Naive thymus-derived CD8-positive, alpha-beta T cell (primary cell): ENCODE measurements around the gene NUCB2. TPM values are rescaled to one million over a fixed set of nuclear protein-coding genes. Genes with fewer than 3 reads are reported as not detected.
A peak's percentile ranks its signal among the peaks of the same experiment; 100 is the strongest.

Experiments
- ATAC-seq, 2 donors: fragments of 150-1000 bp; cut with Tn5 transposase in 1 of 2; sonication (Bioruptor Pico), chemical (Tn5 transposase) in 1 of 2; 1 replicate in 1 of 2; 2 replicates in 1 of 2; pipeline ENCODE4 v1.10.0; 2021; ENCODE audit warnings: mild to moderate bottlenecking in 2 of 2, moderate library complexity in 2 of 2
- POLR2A ChIA-PET: fragments of 350-600 bp; sonication (Branson Sonifier 250); formaldehyde crosslinking; loops from one replicate; lab custom pipeline; 2021; ENCODE audit warnings: antibody characterized with exemption; lab: Charles Lee
- DNase-seq, 10 donors: peaks; one replicate each; pipeline versions ENCODE4 v3.0.0 to v3.0.0-alpha.2; 2020 to 2022
- H3K27ac Mint-ChIP-seq, 10 donors: one replicate each; pipeline ENCODE4 v1.8.0; 2020 to 2022; ENCODE audit warnings: mild to moderate bottlenecking in 10 of 10, mixed read lengths in 10 of 10, moderate library complexity in 4 of 10, inconsistent platforms in 1 of 10
- H3K27me3 Mint-ChIP-seq, 5 donors: one replicate each; pipeline ENCODE4 v1.8.0; 2021 to 2022; ENCODE audit warnings: mixed read lengths in 5 of 5
- H3K36me3 Mint-ChIP-seq, 3 donors: one replicate each; pipeline ENCODE4 v1.8.0; 2020 to 2022; ENCODE audit warnings: mixed read lengths in 3 of 3, mild to moderate bottlenecking in 2 of 3, inconsistent platforms in 1 of 3
- H3K4me1 Mint-ChIP-seq, 4 donors: one replicate each; pipeline ENCODE4 v1.8.0; 2021 to 2022; ENCODE audit warnings: mixed read lengths in 4 of 4
- H3K4me3 Mint-ChIP-seq, 10 donors: one replicate each; pipeline ENCODE4 v1.8.0; 2020 to 2022; ENCODE audit warnings: mild to moderate bottlenecking in 10 of 10, mixed read lengths in 10 of 10, moderate library complexity in 6 of 10, inconsistent platforms in 1 of 10
- H3K9me3 Mint-ChIP-seq, 9 donors: one replicate each; pipeline ENCODE4 v1.8.0; 2020 to 2022; ENCODE audit warnings: mixed read lengths in 9 of 9, mild to moderate bottlenecking in 3 of 9, inconsistent platforms in 1 of 9, moderate library complexity in 1 of 9
- polyA plus RNA-seq, 3 donors: library from polyadenylated mRNA; unstranded; fragments of 300-500 nt; fragmentation: Illumina TruSeq; gene quantifications; one replicate each; pipeline ENCODE4 v1.2.3, GENCODE V29; 2021
- total RNA-seq, 8 experiments: library from RNA in 2 of 8; stranded (reverse) in 2 of 8; gene quantifications; one replicate each; pipeline ENCODE4 v1.2.3 and lab custom pipeline; 2021 to 2026

Gene NUCB2
- total and polyA plus RNA-seq, 5 experiments from 2014 or later = 211 to 487 (median 449) TPM

DNA sequence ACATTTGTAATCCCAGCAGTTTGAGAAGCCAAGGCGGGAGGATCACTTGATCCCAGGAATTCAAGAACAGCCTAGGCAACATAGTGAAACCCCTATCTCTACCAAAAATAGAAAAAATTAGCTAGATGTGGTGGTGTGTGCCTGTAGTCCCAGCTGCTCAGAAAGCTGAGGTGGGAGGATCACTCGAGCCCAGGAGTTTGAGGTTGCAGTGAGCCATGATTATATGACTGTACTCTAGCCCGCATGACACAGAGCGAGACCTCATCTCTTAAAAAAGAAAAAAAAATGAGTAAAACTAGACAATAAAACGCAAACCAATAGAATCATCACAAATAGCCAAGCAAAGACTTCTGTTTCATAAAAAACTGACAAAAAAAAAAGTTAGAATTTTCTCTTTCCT is 21.8 kb downstream of the NUCB2 start:
- Mint-ChIP-seq H3K36me3 (peaks cover 0 to 88% (median 31%) of the 10 kb centered on the region in 3 donors), H3K4me1 (peaks cover 14 to 40% (median 37%) of the 10 kb centered on the region in 4 donors), H3K27ac (peak overlapping the region in 8 of 10 donors; percentile 40 to 80 (median 60)), H3K27me3 (no peaks in the 10 kb centered on the region), H3K9me3 (no peaks in the 10 kb centered on the region), H3K4me3 (no peak overlapping the region)
- POLR2A ChIA-PET = no interaction called here
- peak; percentile 36 to 44 for ATAC-seq
- peak in 1 of 10 donors; percentile 19 for DNase-seq

DNA sequence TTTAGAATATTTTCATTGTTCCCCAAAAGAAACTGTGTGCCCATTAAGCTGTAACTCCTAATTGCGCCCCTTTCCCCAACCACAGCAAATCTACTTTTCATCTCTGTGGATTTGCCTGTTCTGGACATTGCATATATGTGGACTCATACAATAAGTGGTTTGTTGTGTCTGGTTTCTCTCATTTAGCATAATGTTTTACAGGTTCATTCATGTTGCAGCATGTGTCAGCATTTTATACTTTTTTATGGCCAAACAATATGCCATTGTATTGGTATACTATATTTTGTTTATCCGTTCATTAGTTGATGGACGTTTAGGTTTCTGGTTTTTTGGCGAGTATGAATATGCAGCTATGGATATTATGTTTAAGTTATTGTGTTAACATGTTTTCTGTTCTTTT is 23.8 kb downstream of the NUCB2 start:
- Mint-ChIP-seq H3K9me3 (no peaks in the 10 kb centered on the region), H3K4me1 (peaks cover 11 to 27% (median 22%) of the 10 kb centered on the region in 4 donors), H3K27me3 (no peaks in the 10 kb centered on the region), H3K4me3 (no peak overlapping the region), H3K27ac (peak overlapping the region in 5 of 10 donors; percentile 6 to 59 (median 29)), H3K36me3 (peaks cover 0 to 79% (median 30%) of the 10 kb centered on the region in 3 donors)
- DNase-seq (no peak), ATAC-seq (no peak)
- POLR2A ChIA-PET = no interaction called here

DNA sequence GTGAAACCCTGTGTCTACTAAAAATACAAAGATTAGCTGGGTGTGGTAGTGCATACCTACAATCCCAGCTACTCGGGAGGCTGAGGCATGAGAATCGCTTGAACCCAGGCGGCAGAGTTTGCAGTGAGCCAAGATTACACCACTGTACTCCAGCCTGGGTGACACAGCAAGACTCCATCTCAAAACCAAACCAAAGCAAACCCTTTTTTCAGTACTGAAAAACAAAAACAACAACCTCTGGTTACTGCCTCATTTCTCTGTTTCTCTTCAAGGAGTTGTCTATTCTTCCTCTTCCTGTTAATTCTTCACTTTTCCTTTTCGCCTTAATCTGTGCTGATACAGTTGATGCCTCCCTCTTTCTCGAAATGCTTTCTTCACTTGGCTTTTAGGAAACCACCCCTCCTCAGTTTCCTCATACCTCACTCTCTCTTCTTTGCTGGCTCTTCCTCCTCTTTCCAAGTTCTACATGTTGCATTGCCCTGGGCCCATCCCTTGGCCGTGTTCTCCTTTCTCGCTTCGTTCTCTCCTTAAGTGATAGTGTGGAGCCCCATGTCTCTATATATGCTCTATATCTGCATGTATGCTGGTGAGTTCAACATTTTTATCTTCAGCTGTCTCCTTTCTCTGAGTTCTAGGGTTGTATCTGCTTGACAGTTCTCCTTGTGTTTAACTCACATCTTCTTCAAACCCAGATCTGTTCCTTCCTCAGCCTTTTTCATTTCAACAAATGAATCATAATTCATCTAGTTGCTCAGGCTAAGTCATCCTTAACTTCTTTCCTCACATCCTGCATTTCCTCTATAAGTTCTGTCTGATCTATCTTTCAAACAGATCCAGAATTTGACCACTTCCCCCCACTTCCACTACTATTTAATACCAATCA is 37.1 kb downstream of the NUCB2 start:
- POLR2A ChIA-PET = no interaction called here
- no peaks in the 10 kb centered on the region for H3K27me3 Mint-ChIP-seq
- DNase-seq = no peak
- H3K36me3 Mint-ChIP-seq = peaks cover 4 to 63% (median 23%) of the 10 kb centered on the region in 3 donors
- no peaks in the 10 kb centered on the region for H3K9me3 Mint-ChIP-seq
- peaks cover 0 to 2% (median under 1%) of the 10 kb centered on the region in 4 donors for H3K4me1 Mint-ChIP-seq
- no peak for ATAC-seq
- peak overlapping the region in 1 of 10 donors; percentile 9 for H3K27ac Mint-ChIP-seq
- no peak overlapping the region for H3K4me3 Mint-ChIP-seq

DNA sequence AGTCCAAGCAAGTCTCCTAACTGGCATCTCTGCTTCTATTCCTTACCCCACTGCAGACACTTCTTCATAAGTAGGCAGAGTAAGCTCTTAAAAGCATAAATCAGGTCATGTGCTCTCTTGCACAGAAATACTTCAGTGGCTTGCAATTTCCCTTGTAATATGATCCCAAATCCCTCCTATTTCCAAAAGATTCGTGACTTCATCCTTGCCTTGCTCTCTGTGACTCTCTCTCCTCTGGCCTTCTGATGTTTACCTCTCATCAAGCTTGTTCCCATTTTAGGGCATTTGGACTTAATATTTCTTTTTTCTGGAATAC is 37.7 kb downstream of the NUCB2 start:
- H3K27ac Mint-ChIP-seq = no peak overlapping the region
- peaks cover 7 to 65% (median 26%) of the 10 kb centered on the region in 3 donors for H3K36me3 Mint-ChIP-seq
- DNase-seq = no peak
- POLR2A ChIA-PET = no interaction called here
- H3K9me3 Mint-ChIP-seq = no peaks in the 10 kb centered on the region
- H3K4me1 Mint-ChIP-seq = peaks cover 0 to 2% (median 0%) of the 10 kb centered on the region in 4 donors
- no peaks in the 10 kb centered on the region for H3K27me3 Mint-ChIP-seq
- H3K4me3 Mint-ChIP-seq = no peak overlapping the region
- no peak for ATAC-seq

DNA sequence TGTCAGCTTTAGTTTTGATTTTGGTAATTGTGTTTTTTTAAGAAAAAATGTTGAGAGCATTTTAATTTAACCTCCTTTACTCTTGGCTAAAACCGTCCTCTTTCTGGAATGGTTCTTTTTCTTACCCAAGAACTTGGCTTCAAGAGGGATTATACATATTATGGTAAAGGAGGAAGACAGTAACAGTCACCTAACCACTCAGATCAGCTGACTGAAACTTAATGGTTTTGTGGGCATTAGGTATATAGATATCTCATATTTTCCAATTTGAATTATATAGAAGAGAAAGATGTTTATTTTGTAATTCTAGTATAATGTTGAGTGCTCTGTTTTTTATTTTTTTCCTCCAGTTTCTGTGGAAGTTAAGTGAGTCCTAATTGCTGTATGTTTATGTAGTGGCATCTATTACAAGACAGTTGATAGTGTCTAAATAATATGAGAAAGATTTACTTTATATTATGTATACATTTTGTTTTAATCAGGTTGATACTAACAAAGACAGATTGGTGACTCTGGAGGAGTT is 38.4 kb downstream of the NUCB2 start:
- Mint-ChIP-seq H3K27me3 (no peaks in the 10 kb centered on the region), H3K4me1 (peaks cover 0 to 3% (median under 1%) of the 10 kb centered on the region in 4 donors), H3K9me3 (peaks cover 0 to 2% (median 0%) of the 10 kb centered on the region in 9 donors), H3K36me3 (peaks cover 12 to 65% (median 28%) of the 10 kb centered on the region in 3 donors), H3K4me3 (no peak overlapping the region), H3K27ac (peak overlapping the region in 1 of 10 donors; percentile 12)
- DNase-seq (no peak), ATAC-seq (no peak)
- POLR2A ChIA-PET = no interaction called here

DNA sequence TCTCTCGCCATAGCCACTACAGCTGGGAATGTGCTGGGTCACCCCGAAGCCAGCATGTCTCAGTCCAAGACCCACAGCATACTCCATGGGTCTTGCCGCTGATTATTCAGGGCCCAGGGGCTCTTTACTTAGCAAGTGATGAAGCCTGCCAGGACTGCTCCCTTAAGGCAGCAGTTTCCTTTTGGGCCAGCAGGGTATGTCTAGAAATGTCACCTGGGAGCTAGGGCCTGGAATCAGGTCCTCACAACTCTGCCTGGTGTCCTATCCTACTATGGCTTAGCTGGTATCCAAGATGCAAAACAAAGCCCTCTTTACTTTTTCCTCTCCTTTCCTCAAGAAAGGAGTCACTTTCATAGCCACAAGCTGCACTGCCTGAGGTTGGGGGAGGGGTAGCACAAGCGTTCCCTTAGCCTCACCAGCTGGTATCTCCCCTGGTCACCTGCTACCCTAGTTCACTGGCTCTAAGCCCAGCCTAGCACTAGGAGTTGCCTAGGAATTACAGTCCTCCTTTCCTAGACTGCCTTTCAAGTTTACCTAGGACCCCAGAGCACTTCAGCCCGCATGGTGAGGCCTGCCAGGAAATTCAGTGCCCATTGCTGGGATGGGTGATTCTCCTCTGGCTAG is 52.4 kb downstream of the NUCB2 start:
- Mint-ChIP-seq H3K27ac (peak overlapping the region in 8 of 10 donors; percentile 12 to 83 (median 62)), H3K27me3 (no peaks in the 10 kb centered on the region), H3K9me3 (peaks cover 0 to 3% (median 0%) of the 10 kb centered on the region in 9 donors), H3K36me3 (peaks cover 15 to 77% (median 33%) of the 10 kb centered on the region in 3 donors), H3K4me3 (no peak overlapping the region), H3K4me1 (peaks cover 18 to 39% (median 27%) of the 10 kb centered on the region in 4 donors)
- POLR2A ChIA-PET = interaction anchor here (0.6 to 2.2 kb wide), 2 partner anchors 11 to 105 kb away, joined by 3 to 6 read pairs; no protein-coding TSS in a partner anchor
- ATAC-seq (no peak), DNase-seq (no peak)

DNA sequence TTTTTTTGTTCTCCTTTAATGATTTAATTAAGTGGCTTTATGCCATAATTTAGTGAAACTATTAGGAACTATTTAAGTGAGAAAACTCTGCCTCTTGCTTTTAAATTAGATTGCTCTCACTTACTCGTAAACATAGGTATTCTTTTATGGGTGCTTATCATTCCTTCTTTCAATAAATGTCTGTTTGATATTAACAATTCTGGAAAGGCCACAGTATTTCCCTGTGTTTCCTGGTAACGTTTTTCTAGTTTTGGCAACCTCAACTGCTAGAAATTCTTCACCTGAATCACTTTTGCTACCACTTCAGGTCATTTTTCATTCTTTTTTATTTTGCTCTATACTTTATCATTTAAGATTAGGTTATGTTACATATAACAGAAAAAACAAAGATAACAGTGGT is 55.1 kb downstream of the NUCB2 start:
- ATAC-seq (no peak), DNase-seq (no peak)
- POLR2A ChIA-PET = no interaction called here
- no peaks in the 10 kb centered on the region for H3K9me3 Mint-ChIP-seq
- peaks cover 15 to 33% (median 21%) of the 10 kb centered on the region in 4 donors for H3K4me1 Mint-ChIP-seq
- peaks cover 5 to 57% (median 18%) of the 10 kb centered on the region in 3 donors for H3K36me3 Mint-ChIP-seq
- H3K4me3 Mint-ChIP-seq = no peak overlapping the region
- peak overlapping the region in 4 of 10 donors; percentile 10 to 76 (median 20) for H3K27ac Mint-ChIP-seq
- H3K27me3 Mint-ChIP-seq = no peaks in the 10 kb centered on the region

DNA sequence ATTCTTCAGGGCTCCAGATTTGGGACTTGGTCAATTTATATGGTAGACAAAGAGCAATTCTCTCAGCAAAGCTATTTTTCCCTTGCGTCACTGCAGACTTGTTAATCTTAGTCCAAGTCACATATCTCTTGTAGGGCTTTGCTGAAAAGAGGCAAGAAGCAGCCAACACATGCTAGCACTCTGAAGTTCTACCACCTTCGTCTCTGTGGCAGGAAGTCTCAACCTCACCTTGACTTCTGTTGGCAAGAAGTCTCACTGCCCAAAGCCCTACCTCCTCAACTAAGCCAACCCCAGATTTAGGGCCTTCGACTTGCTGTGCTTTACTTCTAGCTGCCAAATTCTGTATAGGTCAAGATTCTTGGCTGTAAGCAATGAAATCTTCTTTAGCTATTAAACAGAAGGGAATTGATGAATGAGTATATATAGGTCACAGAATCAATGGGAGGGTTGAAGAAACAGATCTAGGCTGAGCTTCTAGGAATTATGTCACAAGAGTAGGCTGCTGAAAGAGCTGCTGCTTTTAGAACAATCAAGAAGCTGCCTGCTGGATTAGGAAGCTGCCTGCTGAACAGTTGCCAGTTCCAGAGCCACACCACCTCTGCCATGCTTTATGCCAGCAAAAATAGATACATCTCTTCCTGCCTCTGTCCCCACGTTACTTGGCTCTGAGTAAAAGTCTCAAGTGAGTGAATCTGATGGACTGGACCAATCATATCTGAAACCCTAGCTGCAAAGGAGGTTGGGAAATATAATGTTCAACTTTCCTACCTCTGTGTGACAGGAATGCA is 57.5 kb downstream of the NUCB2 start:
- ATAC-seq (peak; percentile 98 to 100), DNase-seq (peak in 6 of 10 donors; percentile 8 to 70 (median 48))
- Mint-ChIP-seq H3K4me1 (peaks cover 11 to 27% (median 16%) of the 10 kb centered on the region in 4 donors), H3K4me3 (peak overlapping the region in 4 of 10 donors; percentile 11 to 39 (median 31)), H3K36me3 (peaks cover 5 to 47% (median 11%) of the 10 kb centered on the region in 3 donors), H3K27me3 (no peaks in the 10 kb centered on the region), H3K9me3 (no peaks in the 10 kb centered on the region), H3K27ac (peak overlapping the region; percentile 68 to 90 (median 85))
- POLR2A ChIA-PET = interaction anchor here (0.7 to 2.3 kb wide), 5 partner anchors 11 to 61 kb away, joined by 3 to 9 read pairs (median 4); partner anchors contain the start of gene NUCB2

DNA sequence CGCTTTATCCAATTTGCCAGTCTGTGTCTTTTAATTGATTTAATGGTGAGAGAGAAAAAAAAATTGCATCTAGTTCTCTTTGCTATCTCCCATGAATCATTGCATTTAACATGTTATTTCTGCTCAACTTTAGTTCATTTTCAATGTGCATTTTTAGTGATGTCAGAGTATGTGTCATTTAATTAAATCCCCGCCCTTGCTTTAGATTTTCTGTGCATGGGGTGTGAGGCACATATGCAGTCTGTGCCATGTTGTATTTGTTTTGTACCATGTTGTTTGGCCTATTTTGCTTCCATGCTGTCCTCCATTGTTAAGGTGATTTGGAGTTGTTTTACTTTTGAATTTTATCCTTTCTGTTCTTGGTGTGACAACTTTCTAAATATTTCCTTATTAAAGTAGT is 66.7 kb downstream of the NUCB2 start:
- Mint-ChIP-seq H3K4me3 (no peak overlapping the region), H3K9me3 (no peaks in the 10 kb centered on the region), H3K36me3 (peaks cover 0 to 30% (median 2%) of the 10 kb centered on the region in 3 donors), H3K27me3 (no peaks in the 10 kb centered on the region), H3K27ac (peak overlapping the region in 1 of 10 donors; percentile 55), H3K4me1 (peaks cover 0 to 11% (median 6%) of the 10 kb centered on the region in 4 donors)
- POLR2A ChIA-PET = no interaction called here
- ATAC-seq = no peak
- no peak for DNase-seq

DNA sequence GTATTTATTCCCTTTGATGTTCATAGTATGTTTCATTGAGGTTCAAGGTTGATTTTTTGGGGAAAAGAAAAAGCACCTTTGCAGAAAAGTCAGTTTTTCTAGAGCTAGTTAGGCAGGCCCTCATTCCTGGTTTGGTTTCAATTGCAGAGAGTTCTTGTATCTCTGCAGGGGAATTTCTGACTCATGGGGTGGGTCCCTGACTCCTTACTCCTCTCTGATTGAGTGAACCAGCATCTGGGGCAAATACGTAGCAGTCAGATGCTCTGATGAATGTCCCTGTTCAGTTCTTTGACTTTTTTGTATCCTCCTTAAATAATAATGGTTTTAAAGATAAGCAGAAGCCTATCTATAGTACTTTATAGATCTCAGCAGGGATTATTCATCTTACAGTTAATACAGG is 67.4 kb downstream of the NUCB2 start:
- Mint-ChIP-seq H3K4me1 (peaks cover 0 to 11% (median 6%) of the 10 kb centered on the region in 4 donors), H3K4me3 (no peak overlapping the region), H3K9me3 (no peaks in the 10 kb centered on the region), H3K27ac (peak overlapping the region in 4 of 10 donors; percentile 20 to 55 (median 47)), H3K27me3 (no peaks in the 10 kb centered on the region), H3K36me3 (peaks cover 0 to 30% (median 2%) of the 10 kb centered on the region in 3 donors)
- DNase-seq (no peak), ATAC-seq (no peak)
- POLR2A ChIA-PET = no interaction called here

DNA sequence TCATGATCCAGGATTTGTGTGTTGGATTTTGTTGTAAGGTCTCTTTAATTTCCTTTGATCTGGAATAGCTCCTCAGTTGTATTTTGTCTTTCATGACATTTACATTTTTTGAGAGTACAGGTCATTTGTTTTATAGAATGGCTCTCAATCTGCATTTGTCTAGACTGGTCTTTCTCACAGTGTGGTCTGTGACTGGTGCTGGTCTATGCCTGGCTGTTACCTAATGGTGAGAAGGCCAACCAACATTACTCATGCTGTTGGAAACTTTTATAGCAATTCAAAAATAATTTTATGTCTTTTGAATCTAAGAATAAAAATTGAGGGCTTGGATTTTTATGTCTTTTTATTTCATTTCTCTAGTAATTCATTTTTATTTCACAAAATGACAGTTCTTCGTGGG is 71.1 kb downstream of the NUCB2 start:
- DNase-seq (no peak), ATAC-seq (no peak)
- Mint-ChIP-seq H3K27me3 (no peaks in the 10 kb centered on the region), H3K4me3 (no peak overlapping the region), H3K4me1 (peaks cover 8 to 25% (median 14%) of the 10 kb centered on the region in 4 donors), H3K36me3 (peaks cover 0 to 16% (median 0%) of the 10 kb centered on the region in 3 donors), H3K9me3 (no peaks in the 10 kb centered on the region), H3K27ac (peak overlapping the region in 2 of 10 donors; percentile 37 to 49)
- POLR2A ChIA-PET = interaction anchor here (0.7 kb wide), 1 partner anchor 14 kb away, joined by 4 read pairs; no protein-coding TSS in a partner anchor
